Anterior cingulate cortex (tissue), 58 donors: ENCODE measurements around the gene PANK1.

Source experiments
- DNase-seq, 58 donors: peaks; one replicate each; lab custom pipeline; 2025; lab: John Stamatoyannopoulos, UW

PANK1 gene

GRCh38 chr10:89540420-89540949, 104.6 kb downstream of the PANK1 start:
- no peak for DNase-seq

GRCh38 chr10:89537364-89537763, 107.7 kb downstream of the PANK1 start:
- no peak for DNase-seq

GRCh38 chr10:89536013-89536354, 109.1 kb downstream of the PANK1 start:
- no peak for DNase-seq

- DNase-seq, result no peak
These were observed 109.7 kb downstream of the PANK1 start, which contains the start of gene SLC16A12 for GRCh38 chr10:89535171-89536012. Gene SLC16A12, minus strand, starts transcription at chr10:89535594. Its CDS starts 73,016 bp downstream, at chr10:89462578.

GRCh38 chr10:89534826-89535166, 110.2 kb downstream of the PANK1 start:
- no peak for DNase-seq
